Measurements from ENCODE around the gene DDI2.

GRCh38 chr1:15702722-15703550, 85.7 kb downstream of the DDI2 start:
- no peak for TF ChIP-seq CTCF (IDR thresholded peaks at IDR 0.05)
- TF ChIP-seq POLR2A (IDR thresholded peaks at IDR 0.05), result no peak
